ENCODE measurements around the gene BMP8A.
"Not testable (repeated sequence)": the region's sequence is repeated elsewhere in the genome, so short reads cannot be mapped to it uniquely, and the experiment has no call there.

The BMP8A gene, protein sequence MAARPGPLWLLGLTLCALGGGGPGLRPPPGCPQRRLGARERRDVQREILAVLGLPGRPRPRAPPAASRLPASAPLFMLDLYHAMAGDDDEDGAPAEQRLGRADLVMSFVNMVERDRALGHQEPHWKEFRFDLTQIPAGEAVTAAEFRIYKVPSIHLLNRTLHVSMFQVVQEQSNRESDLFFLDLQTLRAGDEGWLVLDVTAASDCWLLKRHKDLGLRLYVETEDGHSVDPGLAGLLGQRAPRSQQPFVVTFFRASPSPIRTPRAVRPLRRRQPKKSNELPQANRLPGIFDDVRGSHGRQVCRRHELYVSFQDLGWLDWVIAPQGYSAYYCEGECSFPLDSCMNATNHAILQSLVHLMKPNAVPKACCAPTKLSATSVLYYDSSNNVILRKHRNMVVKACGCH

DNA sequence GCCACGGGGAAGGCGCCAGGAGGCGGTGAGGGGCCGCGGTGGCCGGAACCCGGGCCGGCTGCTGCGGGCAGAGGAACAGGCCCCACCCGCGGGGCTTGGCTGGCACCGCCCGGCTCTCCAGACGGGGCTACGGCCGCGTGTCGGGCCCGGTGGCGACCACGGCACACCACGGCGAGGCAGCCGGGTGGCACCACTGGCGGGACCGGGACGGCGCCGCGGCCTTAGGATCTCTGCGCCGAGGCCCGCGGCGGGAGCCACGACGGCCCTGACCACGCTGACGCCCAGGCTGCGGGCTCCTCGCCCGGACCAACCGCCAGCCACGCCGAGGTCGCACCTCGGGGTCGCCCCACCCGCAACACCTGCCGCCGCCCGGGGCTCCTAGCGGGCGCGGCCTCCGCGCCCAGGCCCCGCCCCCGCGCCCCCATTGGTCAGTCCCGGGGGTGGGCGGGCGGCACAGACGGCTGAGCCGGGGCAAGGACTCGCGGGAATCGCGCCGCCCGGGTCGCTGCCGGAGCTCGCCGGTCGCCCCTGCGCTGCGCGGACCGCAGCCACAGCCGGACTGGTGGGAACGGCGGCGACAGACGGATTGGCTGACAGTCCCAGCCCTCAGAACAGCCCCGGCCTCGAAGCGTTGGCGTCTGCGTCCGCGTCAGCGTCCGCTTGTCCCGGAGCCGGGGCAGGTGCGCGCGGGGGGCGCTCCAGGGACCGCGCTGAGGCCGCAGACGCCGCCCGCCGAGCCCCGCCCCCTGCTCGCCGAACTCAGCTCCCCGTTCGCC, at the start of gene BMP8A:
Gene BMP8A (plus strand): TSS at position 491 of the 776 bp plus-strand sequence. CDS start 356 bp downstream, outside the sequence.
- Mint-ChIP-seq H3K27me3 (peaks cover 53% of the 10 kb centered on the region), H3K4me1 (peaks cover 12% of the 10 kb centered on the region), H3K36me3 (peaks cover 7% of the 10 kb centered on the region), H3K4me3 (peak within 1 kb of the TSS; percentile 65), H3K9me3 (no peaks in the 10 kb centered on the region), H3K27ac (peak within 1 kb of the TSS; percentile 15)
- peak; percentile 84 for DNase-seq
- CTCF ChIA-PET: no interaction called here

DNA sequence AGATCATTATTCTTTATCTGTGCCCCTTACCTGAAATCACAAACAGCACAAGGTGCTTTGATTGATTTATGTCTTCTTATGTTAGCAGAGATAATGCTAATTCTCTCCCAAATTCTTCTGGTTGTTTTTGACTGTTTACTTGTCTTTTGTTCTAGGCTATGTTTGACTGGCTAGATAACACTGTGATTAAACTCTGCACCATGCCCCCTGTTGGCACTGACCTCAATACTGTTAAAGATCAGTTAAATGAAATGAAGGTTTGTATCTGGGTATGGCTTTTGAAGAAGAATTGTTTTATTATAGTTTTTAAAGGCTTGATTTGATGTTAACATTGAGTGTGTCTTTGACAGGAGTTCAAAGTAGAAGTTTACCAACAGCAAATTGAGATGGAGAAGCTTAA, 49.6 kb upstream of the BMP8A start:
- H3K27me3 Mint-ChIP-seq: no peaks in the 10 kb centered on the region
- peaks cover 60% of the 10 kb centered on the region for H3K36me3 Mint-ChIP-seq
- no peak for DNase-seq
- H3K9me3 Mint-ChIP-seq: no peaks in the 10 kb centered on the region
- no peaks in the 10 kb centered on the region for H3K4me1 Mint-ChIP-seq
- CTCF ChIA-PET: no interaction called here
- no peak overlapping the region for H3K27ac Mint-ChIP-seq
- H3K4me3 Mint-ChIP-seq: no peak overlapping the region

DNA sequence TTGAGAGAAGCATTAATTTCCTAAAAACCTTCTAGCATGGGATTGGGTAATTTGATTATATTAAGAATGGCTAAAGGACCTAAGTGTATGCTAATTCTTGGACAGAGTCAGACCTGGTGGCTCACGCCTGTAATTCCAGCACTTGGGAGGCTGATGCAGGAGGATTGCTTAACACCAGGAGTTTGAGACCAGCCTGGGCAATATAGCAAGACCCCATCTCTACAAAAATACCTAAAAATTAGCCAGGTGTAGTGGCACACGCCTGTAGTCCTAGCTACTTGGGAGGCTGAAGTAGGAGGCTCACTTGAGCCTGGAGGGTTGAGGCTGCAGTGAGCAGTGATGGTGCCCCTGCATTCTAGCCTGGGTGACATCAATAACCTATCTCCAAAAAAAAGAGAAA, 45.9 kb upstream of the BMP8A start:
- CTCF ChIA-PET: no interaction called here
- H3K36me3 Mint-ChIP-seq: peaks cover 73% of the 10 kb centered on the region
- H3K9me3 Mint-ChIP-seq: no peaks in the 10 kb centered on the region
- H3K27ac Mint-ChIP-seq: no peak overlapping the region
- no peak for DNase-seq
- H3K4me1 Mint-ChIP-seq: no peaks in the 10 kb centered on the region
- no peaks in the 10 kb centered on the region for H3K27me3 Mint-ChIP-seq
- no peak overlapping the region for H3K4me3 Mint-ChIP-seq

DNA sequence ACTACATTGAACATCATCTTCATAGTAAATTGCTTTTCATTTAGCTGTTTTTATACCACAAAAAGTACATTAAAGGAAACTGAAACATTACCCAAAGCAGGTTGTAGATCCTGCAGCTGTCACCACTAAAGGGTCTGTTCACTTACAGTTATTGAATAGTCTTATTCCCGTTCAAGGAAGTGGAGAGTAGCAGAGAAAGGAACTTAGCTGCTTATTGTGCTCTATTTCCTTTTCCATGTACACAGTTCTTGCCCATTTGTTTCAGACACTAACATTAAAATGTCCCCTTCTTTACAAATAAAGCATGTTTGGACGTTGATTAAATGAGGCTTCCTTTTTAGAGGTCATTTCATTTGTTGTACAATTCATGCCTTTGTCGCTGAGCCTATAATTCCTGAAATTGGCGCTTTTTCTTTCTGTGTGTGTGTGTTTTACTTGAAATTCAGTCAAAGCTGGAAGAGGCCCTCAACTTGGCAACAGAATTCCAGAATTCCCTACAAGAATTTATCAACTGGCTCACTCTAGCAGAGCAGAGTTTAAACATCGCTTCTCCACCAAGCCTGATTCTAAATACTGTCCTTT, 44.4 kb upstream of the BMP8A start:
- Mint-ChIP-seq H3K36me3 (peaks cover 78% of the 10 kb centered on the region), H3K4me1 (peaks cover 8% of the 10 kb centered on the region), H3K27ac (no peak overlapping the region), H3K9me3 (no peaks in the 10 kb centered on the region), H3K27me3 (no peaks in the 10 kb centered on the region), H3K4me3 (no peak overlapping the region)
- no peak for DNase-seq
- CTCF ChIA-PET: interaction anchor here (0.7 to 0.8 kb wide), 2 partner anchors 18 to 22 kb away, joined by 3 read pairs; no protein-coding TSS in a partner anchor

DNA sequence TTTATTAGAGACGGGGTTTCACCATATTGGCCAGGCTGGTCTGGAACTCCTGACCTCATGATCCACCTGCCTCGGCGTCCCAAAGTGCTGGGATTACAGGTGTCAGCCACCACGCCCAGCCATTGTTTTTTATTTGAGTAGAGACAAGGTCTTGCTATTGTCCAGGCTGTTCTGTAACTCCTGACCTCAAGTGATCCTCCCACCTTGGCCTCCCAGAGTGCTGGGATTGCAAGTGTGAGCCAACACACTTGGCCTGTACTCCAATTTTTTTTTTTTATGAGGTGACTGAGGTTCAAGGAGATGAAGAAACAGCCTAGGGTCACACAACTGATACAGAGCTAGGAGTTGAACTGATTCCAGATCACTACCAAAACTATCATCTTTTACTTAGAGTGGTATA, 41.4 kb upstream of the BMP8A start:
- H3K9me3 Mint-ChIP-seq, H3K27ac Mint-ChIP-seq, DNase-seq, CTCF ChIA-PET, H3K4me3 Mint-ChIP-seq, H3K27me3 Mint-ChIP-seq: not testable (repeated sequence)
- Mint-ChIP-seq H3K4me1 (peaks cover 14% of the 10 kb centered on the region), H3K36me3 (peaks cover 77% of the 10 kb centered on the region)

DNA sequence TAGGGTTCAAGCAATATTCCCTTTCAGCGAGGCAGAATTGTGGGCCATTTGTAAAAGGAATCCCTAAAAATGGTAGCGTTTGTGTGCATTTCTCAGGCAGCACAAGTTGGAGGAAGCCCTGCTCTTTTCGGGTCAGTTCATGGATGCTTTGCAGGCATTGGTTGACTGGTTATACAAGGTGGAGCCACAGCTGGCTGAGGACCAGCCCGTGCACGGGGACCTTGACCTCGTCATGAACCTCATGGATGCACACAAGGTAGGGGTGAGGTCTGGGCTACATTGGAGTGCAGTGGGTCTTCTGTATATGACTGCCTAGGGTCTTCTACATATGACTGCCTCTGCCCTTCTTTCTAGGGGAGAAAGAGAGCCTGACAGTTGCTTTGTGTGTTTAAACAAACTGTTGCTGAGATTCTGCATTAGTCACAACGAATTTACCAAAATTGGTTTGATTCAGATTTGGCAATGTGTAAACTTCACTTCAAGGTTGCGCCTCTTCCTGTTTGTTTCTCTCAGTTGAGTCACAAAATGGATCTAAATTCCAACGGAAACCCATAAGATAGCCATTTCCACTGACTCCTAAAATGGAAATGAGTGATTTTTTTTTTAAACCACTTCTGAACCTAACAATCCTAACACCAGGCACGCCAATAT, 40.4 kb upstream of the BMP8A start:
- Mint-ChIP-seq H3K9me3 (no peaks in the 10 kb centered on the region), H3K4me3 (no peak overlapping the region), H3K4me1 (peaks cover 14% of the 10 kb centered on the region), H3K27me3 (no peaks in the 10 kb centered on the region), H3K27ac (no peak overlapping the region), H3K36me3 (peaks cover 80% of the 10 kb centered on the region)
- CTCF ChIA-PET: no interaction called here
- no peak for DNase-seq

DNA sequence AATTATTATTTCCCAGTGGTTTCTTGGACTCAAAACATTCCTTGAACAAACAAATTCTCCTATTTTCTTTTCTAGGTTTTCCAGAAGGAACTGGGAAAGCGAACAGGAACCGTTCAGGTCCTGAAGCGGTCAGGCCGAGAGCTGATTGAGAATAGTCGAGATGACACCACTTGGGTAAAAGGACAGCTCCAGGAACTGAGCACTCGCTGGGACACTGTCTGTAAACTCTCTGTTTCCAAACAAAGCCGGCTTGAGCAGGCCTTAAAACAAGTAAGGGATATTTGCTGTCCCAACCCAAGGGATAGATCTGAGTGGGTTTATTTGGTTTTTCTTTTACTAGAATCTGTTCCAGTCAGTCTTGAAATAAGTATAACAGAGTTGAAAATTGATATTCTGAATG, 39.4 kb upstream of the BMP8A start:
- no peak for DNase-seq
- H3K4me1 Mint-ChIP-seq: peaks cover 14% of the 10 kb centered on the region
- no peaks in the 10 kb centered on the region for H3K9me3 Mint-ChIP-seq
- no peak overlapping the region for H3K4me3 Mint-ChIP-seq
- CTCF ChIA-PET: no interaction called here
- no peak overlapping the region for H3K27ac Mint-ChIP-seq
- peaks cover 84% of the 10 kb centered on the region for H3K36me3 Mint-ChIP-seq
- no peaks in the 10 kb centered on the region for H3K27me3 Mint-ChIP-seq

DNA sequence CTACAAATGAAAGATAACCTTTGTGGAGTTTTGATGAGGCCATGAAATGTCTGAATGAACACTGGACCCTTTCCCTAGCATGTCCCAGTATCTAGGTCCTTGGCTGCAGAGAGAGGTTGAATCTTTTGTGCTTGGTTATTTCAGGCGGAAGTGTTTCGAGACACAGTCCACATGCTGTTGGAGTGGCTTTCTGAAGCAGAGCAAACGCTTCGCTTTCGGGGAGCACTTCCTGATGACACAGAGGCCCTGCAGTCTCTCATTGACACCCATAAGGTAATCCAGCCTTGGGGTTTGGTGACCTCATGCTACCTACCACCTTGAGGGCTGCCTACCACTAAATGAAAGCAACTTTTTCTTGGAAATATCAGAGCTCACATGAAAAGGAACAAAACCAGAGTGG, 38.9 kb upstream of the BMP8A start:
- peaks cover 84% of the 10 kb centered on the region for H3K36me3 Mint-ChIP-seq
- H3K4me3 Mint-ChIP-seq: no peak overlapping the region
- H3K27me3 Mint-ChIP-seq: no peaks in the 10 kb centered on the region
- H3K27ac Mint-ChIP-seq: peak overlapping the region; percentile 49
- CTCF ChIA-PET: no interaction called here
- DNase-seq: peak; percentile 37
- peaks cover 14% of the 10 kb centered on the region for H3K4me1 Mint-ChIP-seq
- no peaks in the 10 kb centered on the region for H3K9me3 Mint-ChIP-seq

DNA sequence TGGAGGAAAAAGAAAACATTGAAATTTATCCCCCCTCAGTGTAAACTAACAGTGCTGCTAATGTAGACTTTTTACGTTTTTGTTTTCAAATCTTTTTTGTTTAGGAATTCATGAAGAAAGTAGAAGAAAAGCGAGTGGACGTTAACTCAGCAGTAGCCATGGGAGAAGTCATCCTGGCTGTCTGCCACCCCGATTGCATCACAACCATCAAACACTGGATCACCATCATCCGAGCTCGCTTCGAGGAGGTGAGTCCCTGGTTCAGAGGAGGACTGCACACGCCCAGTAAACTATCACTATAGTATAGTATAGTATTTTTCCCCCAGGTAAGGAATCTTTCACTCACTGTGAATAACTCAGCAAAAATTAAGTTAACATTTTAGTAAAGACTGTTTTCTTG, 37.8 kb upstream of the BMP8A start:
- Mint-ChIP-seq H3K27ac (no peak overlapping the region), H3K36me3 (peaks cover 85% of the 10 kb centered on the region), H3K4me1 (peaks cover 14% of the 10 kb centered on the region), H3K27me3 (no peaks in the 10 kb centered on the region), H3K9me3 (no peaks in the 10 kb centered on the region), H3K4me3 (no peak overlapping the region)
- no peak for DNase-seq
- CTCF ChIA-PET: no interaction called here

DNA sequence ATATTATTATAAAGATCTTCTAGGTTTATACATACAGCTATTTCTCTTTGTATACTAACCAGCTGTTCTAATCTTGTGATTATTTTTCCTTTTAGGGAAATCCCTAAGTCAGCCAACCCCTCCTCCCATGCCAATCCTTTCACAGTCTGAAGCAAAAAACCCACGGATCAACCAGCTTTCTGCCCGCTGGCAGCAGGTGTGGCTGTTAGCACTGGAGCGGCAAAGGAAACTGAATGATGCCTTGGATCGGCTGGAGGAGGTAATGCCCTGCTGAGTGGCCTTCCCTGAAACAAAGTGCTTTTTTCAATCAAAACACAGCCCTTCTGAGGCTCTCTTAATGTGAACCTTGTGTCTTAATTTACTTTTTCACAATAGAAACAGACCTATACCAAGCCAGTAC, 32.4 kb upstream of the BMP8A start:
- Mint-ChIP-seq H3K36me3 (peaks cover 83% of the 10 kb centered on the region), H3K9me3 (no peaks in the 10 kb centered on the region), H3K4me1 (no peaks in the 10 kb centered on the region), H3K4me3 (no peak overlapping the region), H3K27me3 (no peaks in the 10 kb centered on the region), H3K27ac (no peak overlapping the region)
- CTCF ChIA-PET: no interaction called here
- no peak for DNase-seq

DNA sequence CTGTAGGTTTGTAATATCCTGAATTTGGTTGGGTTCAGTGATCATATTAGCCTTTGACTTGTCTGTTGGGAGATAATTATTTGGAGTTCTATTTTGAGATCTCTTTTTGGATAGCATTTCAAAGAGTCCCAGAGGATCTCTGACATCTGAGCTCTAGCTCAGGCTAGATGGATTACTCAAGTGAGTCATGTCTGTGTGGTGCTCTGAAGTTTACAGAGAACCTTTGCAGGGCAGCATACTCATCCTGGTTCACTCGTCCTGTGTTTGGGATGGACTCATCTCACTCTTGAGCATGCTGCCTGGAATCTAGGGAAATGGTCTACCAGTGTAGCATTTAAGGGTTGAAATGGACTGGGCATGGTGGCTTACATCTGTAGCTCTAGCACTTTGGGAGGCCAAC, 29.4 kb upstream of the BMP8A start:
- Mint-ChIP-seq H3K4me3 (no peak overlapping the region), H3K4me1 (no peaks in the 10 kb centered on the region), H3K27ac (peak overlapping the region; percentile 45), H3K36me3 (peaks cover 74% of the 10 kb centered on the region), H3K27me3 (no peaks in the 10 kb centered on the region), H3K9me3 (no peaks in the 10 kb centered on the region)
- DNase-seq: no peak
- CTCF ChIA-PET: no interaction called here

DNA sequence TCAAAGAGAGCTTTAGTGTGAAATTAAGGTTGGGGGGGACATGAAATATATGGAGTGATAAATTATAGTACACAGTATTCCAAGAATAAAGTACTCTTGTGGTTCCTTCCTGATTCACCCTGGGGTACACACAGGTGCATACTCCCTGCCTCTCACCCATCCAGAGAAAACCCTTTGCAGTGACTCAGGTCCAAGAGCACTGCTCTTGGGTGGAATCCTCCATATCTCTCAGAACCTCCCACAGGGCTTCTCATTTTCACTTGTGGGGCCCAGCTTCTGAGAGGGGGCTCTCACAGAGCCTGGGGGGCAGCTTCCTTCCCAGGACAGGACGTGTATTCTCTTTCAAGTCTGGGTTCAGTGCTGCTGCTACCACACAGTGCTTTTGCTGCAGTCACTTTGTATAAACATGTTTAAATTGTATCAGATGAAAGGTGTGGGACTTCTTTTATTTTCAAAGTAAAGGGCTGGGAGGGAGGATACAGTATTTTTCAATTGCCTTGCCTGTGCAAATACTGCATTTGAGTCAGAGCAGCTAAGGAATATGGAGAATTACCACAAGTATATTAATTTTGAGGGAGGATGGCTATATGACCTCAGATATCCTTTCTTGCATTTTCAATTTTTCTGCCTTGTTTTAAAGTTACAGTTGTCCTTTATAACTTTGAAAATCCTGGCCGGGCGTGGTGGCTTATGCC, 24.9 kb upstream of the BMP8A start:
- Mint-ChIP-seq H3K9me3 (no peaks in the 10 kb centered on the region), H3K27me3 (no peaks in the 10 kb centered on the region), H3K27ac (peak overlapping the region; percentile 29), H3K4me1 (no peaks in the 10 kb centered on the region), H3K4me3 (no peak overlapping the region), H3K36me3 (peaks cover 59% of the 10 kb centered on the region)
- CTCF ChIA-PET: no interaction called here
- no peak for DNase-seq

DNA sequence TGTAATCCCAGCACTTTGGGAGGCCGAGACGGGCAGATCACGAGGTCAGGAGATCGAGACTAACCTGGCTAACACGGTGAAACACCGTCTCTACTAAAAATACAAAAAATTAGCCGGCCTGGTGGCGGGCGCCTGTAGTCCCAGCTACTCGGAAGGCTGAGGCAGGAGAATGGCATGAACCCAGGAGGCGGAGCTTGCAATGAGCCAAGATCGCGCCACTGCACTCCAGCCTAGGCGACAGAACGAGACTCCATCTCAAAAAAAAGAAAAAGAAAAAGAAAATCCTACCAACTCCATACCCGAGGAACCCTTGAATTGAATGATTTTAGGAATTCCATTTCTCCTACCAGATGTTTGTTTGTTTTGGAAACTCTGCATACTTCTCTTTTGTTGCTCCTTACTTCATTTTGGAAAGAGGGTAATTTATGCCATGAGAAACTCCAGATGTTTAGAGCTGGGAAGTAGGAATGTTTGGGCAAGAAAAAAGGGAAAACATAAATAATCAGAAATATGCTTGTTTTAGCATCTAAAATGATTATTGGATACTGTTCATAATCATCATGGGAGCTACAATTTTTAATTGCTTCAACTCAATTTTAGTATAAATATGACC, 24.2 kb upstream of the BMP8A start:
- H3K27ac Mint-ChIP-seq, H3K4me1 Mint-ChIP-seq, H3K4me3 Mint-ChIP-seq, H3K9me3 Mint-ChIP-seq, DNase-seq, H3K27me3 Mint-ChIP-seq: not testable (repeated sequence)
- CTCF ChIA-PET: interaction anchor here (0.7 to 1.5 kb wide), 2 partner anchors 22 to 72 kb away, joined by 3 read pairs; no protein-coding TSS in a partner anchor
- H3K36me3 Mint-ChIP-seq: peaks cover 56% of the 10 kb centered on the region
